Uterus (tissue), 2 donors: Measurements from ENCODE around the gene SPP2.

Experiments
- POLR2A ChIP-seq, 2 donors: fragments of 450-650 bp; IDR thresholded peaks; one replicate each; pipeline ENCODE4 v1.6.1; 2016; ENCODE audit warnings: antibody characterized with exemption in 2 of 2, mild to moderate bottlenecking in 1 of 2, moderate library complexity in 1 of 2
- TF ChIP-seq, protein P1 (sequence below), 4 experiments: fragments of 200-600 bp in 2 of 4; fragments of 450-650 bp in 2 of 4; sonication (generic) in 2 of 4; IDR thresholded peaks; one replicate each; pipeline ENCODE4 v1.5.1; 2016 to 2019; ENCODE audit warnings: antibody characterized with exemption in 4 of 4, mild to moderate bottlenecking in 2 of 4, moderate library complexity in 1 of 4

DNA sequence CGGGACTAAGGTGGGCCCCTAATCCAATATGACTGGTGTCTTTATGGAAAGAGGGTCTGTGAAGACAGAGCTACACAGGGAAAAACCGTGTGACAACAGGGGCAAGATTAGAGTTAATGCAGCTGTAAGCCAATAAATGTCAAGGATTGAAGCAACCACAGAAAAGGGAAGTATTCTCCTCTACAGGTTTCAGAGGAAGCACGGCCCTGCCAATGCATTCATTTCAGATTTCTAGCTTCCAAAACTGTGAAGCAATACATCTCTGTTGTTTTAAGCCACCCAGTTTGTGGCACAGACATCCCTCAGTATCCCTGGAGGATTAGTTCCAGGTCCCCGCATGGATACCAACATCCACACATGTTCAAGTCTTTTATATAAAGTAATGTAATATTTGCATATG, 48.8 kb downstream of the SPP2 start:
- TF ChIP-seq, protein P1, sequence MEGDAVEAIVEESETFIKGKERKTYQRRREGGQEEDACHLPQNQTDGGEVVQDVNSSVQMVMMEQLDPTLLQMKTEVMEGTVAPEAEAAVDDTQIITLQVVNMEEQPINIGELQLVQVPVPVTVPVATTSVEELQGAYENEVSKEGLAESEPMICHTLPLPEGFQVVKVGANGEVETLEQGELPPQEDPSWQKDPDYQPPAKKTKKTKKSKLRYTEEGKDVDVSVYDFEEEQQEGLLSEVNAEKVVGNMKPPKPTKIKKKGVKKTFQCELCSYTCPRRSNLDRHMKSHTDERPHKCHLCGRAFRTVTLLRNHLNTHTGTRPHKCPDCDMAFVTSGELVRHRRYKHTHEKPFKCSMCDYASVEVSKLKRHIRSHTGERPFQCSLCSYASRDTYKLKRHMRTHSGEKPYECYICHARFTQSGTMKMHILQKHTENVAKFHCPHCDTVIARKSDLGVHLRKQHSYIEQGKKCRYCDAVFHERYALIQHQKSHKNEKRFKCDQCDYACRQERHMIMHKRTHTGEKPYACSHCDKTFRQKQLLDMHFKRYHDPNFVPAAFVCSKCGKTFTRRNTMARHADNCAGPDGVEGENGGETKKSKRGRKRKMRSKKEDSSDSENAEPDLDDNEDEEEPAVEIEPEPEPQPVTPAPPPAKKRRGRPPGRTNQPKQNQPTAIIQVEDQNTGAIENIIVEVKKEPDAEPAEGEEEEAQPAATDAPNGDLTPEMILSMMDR (IDR thresholded peaks at IDR 0.05) = no peak
- no peak for TF ChIP-seq POLR2A (IDR thresholded peaks at IDR 0.05)
